GM12872 (cell line): ENCODE data around the gene B3GALNT2.

Experiments
- CTCF ChIP-seq: IDR thresholded peaks from 3 replicates; pipeline ENCODE4 v1.5.1; 2011; ENCODE audit warnings: low read depth, mild to moderate bottlenecking, low read length, moderate library complexity; ENCODE audit not compliant: insufficient read depth

B3GALNT2 gene

DNA sequence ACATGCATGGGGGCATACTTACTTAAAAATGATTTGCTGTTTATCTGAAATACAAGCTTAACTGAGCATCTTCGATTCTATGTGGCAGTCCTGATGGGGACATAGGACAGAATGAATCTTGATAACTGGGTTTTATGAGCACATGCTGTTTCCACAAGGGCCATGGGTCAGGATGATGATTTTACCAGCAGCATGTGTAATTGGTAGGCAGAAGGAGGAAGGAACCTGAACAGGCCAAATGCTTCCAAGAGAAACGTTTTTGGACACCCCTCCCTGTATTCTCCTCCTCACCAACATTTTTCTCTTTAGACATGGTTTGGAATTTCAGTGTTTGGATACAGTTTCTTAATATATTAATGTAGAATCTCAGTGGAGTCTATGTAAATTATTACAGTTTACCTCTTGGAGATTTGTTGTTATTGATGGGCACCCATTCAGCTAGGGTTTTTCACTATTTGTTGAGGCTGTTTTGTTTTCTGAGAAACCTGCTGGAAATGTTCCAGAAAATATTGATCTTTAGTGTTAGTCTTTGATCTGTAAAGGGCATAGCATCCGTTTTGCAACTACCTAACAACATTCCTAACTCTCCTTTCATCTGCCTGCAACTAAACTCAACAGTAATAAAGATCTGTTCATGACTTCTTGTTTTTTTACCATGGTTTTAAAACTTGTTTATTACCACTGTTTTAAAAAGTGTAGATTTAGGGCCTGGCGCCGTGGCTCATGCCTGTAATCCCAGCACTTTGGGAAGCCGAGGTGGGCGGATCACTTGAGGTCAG lies 95.0 kb downstream of the B3GALNT2 start:
- TF ChIP-seq CTCF, result no peak

DNA sequence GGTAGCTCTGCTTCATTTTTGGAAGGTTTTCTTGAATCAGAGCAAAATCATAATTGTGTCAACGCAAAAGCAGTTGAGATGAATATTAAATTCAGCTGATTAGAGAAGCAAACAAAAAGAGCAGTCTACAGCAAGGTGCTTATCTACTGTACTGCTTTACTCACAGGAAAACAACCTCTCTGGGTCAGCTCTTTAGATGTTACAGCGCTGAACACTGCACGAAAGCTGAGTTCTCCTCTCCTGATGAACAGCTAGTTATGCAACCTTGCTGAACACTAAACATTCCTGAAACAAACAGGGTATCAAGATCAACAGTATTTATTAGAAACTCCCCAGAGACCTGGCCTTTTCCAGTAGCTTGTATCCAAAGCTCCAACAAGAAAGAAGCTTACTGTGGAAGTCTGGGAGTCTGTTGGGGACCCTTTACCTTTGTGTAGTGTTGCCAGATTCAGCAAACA lies 95.7 kb downstream of the B3GALNT2 start:
- no peak for TF ChIP-seq CTCF

- TF ChIP-seq CTCF, result no peak
Observed at GRCh38 chr1:235407419-235407818, 96.8 kb downstream of the B3GALNT2 start.

DNA sequence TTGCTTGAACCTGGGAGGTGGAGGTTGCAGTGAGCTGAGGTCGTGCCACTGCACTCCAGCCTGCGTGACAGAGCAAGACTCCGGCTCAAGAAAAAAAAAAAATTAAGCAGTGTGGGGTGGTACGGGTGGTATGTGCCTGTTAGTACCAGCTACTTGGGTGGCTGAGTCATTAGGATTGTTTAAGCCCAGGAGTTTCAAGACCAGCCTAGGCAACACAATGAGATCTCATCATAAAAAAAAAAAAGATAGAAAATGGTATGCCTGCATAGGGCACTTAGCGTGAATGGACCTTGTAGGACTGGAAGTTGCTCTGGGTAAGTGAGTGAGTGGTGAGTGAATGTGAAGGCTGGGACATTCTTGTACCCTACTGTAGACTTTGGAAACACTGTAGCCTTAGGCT lies 100.1 kb downstream of the B3GALNT2 start:
- no peak for TF ChIP-seq CTCF

DNA sequence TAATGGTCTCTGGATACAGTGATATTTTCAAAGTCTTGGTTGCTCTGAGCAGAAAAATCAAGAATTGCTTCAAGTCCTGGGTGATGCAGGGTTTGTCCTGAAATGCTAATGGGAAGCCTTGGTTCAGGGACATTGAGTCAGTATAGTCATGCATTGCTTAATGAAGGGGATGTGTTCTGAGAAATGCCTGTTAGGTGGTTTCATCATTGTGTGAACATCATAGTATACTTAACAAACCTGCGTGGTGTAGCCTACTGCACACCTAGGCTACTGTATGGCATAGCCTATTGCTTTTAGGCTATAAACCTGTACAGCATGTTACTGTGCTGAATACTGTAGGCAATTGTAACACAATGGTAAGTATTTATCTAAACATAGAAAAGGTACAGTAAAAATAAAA lies 100.7 kb downstream of the B3GALNT2 start:
- TF ChIP-seq CTCF, result no peak

DNA sequence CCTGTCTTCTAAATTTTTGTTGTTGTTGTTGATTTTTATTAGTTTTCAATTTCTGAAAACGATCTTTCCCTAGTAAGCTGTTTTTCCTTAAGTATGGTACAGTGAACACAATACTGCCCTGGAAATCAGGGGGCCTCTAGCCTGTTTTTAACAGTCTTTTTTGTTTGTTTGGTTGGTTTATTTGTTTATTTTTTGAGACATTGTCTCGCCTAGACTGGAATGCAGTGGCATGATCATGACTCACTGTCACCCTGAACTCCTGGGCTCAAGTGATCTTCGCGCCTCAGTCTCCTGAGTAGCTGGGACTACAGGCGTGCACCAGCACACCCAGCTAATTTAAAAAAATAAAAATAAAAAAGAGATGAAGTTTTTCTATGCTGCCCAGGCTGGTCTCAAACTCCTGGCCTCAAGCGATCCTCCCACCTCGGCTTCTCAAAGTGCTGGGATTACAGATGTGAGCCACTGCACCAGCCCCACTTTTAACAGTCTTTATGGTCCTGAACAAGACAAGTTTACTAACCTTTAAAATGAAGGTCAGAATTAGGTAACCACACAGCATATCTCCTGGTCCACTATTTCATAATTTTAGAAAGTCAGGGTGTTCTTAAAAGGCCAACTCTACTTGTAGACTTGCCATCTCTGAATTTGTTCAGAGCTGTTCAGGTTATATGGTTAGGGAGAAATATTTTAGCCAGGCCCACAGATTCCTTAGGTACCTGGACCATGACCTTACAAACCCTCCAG lies 101.6 kb downstream of the B3GALNT2 start:
- no peak for TF ChIP-seq CTCF

- no peak for TF ChIP-seq CTCF
Observed at GRCh38 chr1:235401251-235401650, 103.0 kb downstream of the B3GALNT2 start.
